Measurements from ENCODE around the gene ELL2. TPM values are rescaled to one million over a fixed set of nuclear protein-coding genes. Genes with fewer than 3 reads are reported as not detected.

The ELL2 gene
- polyA plus RNA-seq, 1 of the 3 experiments (the other 2 are of a cell fraction), result 18.4 TPM

DNA sequence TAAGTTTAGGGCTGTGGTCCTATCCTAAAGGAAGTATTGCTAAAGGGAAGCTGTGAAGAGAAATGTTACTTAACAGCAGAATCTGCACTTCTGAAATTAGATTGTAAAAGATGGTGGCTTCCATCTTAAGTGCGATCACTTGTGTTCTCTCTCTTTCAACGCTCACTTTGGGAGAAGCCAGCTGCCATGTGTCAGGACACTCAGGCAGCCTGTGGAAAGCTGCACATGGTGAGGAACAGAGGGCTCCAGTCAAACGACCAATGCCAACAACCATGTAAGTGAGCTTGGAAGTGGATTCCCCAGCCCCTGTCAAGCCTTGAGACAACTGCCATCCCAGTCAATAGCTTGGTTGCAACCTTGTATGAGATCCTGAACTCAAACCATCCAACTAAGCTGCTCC lies 87.4 kb downstream of the ELL2 start:
- Histone ChIP-seq H3K9me3 (no peaks in the 10 kb centered on the region), H3K79me2 (ENCODE audit: insufficient read depth) (no peaks in the 10 kb centered on the region), H3K27ac (ENCODE audit: low read depth in 2 of 2, low read length in 1 of 2) (no peak overlapping the region), H3K36me3 (replicated peaks in 1 of 2; ENCODE audit: control insufficient read depth in 1 of 2, insufficient read depth in 2 of 2, low read length in 1 of 2) (no peaks in the 10 kb centered on the region), H3F3A (replicated peaks; ENCODE audit: insufficient read depth) (peaks cover 15% of the 10 kb centered on the region), H4K20me1 (ENCODE audit: insufficient read depth) (no peaks in the 10 kb centered on the region), H3K9me2 (no peaks in the 10 kb centered on the region), H2AFZ (ENCODE audit: low read depth) (no peak overlapping the region), H3K4me1 (ENCODE audit: control insufficient read depth in 1 of 2, insufficient read depth in 2 of 2, low read depth in 1 of 2, low read length in 1 of 2) (peaks cover 0 to 17% of the 10 kb centered on the region in 2 experiments; a peak in 2 of 4 replicates), H3K4me2 (no peak overlapping the region), H3K4me3 (ENCODE audit: low read depth in 2 of 2, low read length in 1 of 2) (no peak overlapping the region), H3K9ac (no peak overlapping the region), H3K27me3 (ENCODE audit: insufficient read depth) (no peaks in the 10 kb centered on the region)
- no peak for TF ChIP-seq FOSL2 (IDR thresholded peaks at IDR 0.05; ENCODE audit: borderline replicate concordance, low read depth)
- TF ChIP-seq, protein P1, sequence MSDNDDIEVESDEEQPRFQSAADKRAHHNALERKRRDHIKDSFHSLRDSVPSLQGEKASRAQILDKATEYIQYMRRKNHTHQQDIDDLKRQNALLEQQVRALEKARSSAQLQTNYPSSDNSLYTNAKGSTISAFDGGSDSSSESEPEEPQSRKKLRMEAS (IDR thresholded peaks at IDR 0.05; ENCODE audit: low read depth), result no peak
- TF ChIP-seq FOXM1 (IDR thresholded peaks at IDR 0.05; ENCODE audit: low read depth), result no peak
- TF ChIP-seq MEF2A (IDR thresholded peaks at IDR 0.05; ENCODE audit: borderline replicate concordance, low read depth), result no peak
- no peak for TF ChIP-seq RCOR1 (IDR thresholded peaks at IDR 0.05; ENCODE audit: low read length)
- TF ChIP-seq FOXJ3 (CRISPR knock-in tag; IDR thresholded peaks at IDR 0.05), result no peak
- TF ChIP-seq TEAD4 (IDR thresholded peaks at IDR 0.05; ENCODE audit: borderline replicate concordance, insufficient read depth), result no peak
- no peak for TF ChIP-seq CHD2 (IDR thresholded peaks at IDR 0.05; ENCODE audit: low read length, partially characterized antibody)
- TF ChIP-seq SIN3A (IDR thresholded peaks at IDR 0.05; ENCODE audit: borderline replicate concordance, low read depth, low read length), result no peak
- TF ChIP-seq, protein P2, sequence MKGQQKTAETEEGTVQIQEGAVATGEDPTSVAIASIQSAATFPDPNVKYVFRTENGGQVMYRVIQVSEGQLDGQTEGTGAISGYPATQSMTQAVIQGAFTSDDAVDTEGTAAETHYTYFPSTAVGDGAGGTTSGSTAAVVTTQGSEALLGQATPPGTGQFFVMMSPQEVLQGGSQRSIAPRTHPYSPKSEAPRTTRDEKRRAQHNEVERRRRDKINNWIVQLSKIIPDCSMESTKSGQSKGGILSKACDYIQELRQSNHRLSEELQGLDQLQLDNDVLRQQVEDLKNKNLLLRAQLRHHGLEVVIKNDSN (IDR thresholded peaks at IDR 0.05; ENCODE audit: borderline replicate concordance, low read depth), result no peak
- TF ChIP-seq EZH2phosphoT487 (IDR thresholded peaks at IDR 0.05; ENCODE audit: borderline replicate concordance, low read depth), result no peak
- no peak for TF ChIP-seq GABPA (IDR thresholded peaks at IDR 0.05; ENCODE audit: low read depth)
- TF ChIP-seq YY1 (IDR thresholded peaks at IDR 0.05; ENCODE audit: low read depth), result no peak
- TF ChIP-seq RXRA (IDR thresholded peaks at IDR 0.05; ENCODE audit: borderline replicate concordance, low read depth), result no peak
- TF ChIP-seq RFX5 (IDR thresholded peaks at IDR 0.05; ENCODE audit: low read length), result no peak
- no peak for TF ChIP-seq JUND (IDR thresholded peaks at IDR 0.05)
- TF ChIP-seq, protein P3, sequence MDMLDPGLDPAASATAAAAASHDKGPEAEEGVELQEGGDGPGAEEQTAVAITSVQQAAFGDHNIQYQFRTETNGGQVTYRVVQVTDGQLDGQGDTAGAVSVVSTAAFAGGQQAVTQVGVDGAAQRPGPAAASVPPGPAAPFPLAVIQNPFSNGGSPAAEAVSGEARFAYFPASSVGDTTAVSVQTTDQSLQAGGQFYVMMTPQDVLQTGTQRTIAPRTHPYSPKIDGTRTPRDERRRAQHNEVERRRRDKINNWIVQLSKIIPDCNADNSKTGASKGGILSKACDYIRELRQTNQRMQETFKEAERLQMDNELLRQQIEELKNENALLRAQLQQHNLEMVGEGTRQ (IDR thresholded peaks at IDR 0.05; ENCODE audit: borderline replicate concordance, low read depth, low read length), result no peak
- TF ChIP-seq ELF1 (IDR thresholded peaks at IDR 0.05), result no peak
- TF ChIP-seq, protein P4, sequence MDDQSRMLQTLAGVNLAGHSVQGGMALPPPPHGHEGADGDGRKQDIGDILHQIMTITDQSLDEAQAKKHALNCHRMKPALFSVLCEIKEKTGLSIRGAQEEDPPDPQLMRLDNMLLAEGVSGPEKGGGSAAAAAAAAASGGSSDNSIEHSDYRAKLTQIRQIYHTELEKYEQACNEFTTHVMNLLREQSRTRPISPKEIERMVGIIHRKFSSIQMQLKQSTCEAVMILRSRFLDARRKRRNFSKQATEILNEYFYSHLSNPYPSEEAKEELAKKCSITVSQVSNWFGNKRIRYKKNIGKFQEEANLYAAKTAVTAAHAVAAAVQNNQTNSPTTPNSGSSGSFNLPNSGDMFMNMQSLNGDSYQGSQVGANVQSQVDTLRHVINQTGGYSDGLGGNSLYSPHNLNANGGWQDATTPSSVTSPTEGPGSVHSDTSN (IDR thresholded peaks at IDR 0.05), result no peak
- ChIA-PET CTCF (interaction anchor here (0.7 to 1.7 kb wide), 4 partner anchors 13 to 471 kb away, joined by 3 to 5 read pairs (median 4); no protein-coding TSS in a partner anchor), POLR2A (no interaction called here)
- DNase-seq, result no peak
- WGBS (ENCODE audit: low lambda C conversion rate), result 67% methylated on average over 3 of the region's 3 CpGs

Measured in SK-N-SH (cell line).